Ishikawa (cell line): ENCODE results near the gene SH3BGRL.

Experiments
- CEBPB ChIP-seq: IDR thresholded peaks from 2 replicates; pipeline ENCODE4 v1.6.1; 2012
- CREB1 ChIP-seq: IDR thresholded peaks from 2 replicates; pipeline ENCODE4 v1.6.1; 2012; ENCODE audit warnings: low read depth
- EGR1 ChIP-seq: IDR thresholded peaks from 2 replicates; pipeline ENCODE4 v1.6.1; 2012
- EP300 ChIP-seq: IDR thresholded peaks from 2 replicates; pipeline ENCODE4 v1.6.1; 2012; ENCODE audit warnings: borderline replicate concordance
- FOXM1 ChIP-seq: IDR thresholded peaks from 2 replicates; pipeline ENCODE4 v1.6.1; 2012; ENCODE audit warnings: low read depth, borderline replicate concordance
- MAX ChIP-seq: IDR thresholded peaks from 2 replicates; pipeline ENCODE4 v1.6.1; 2012
- NFIC ChIP-seq: IDR thresholded peaks from 2 replicates; pipeline ENCODE4 v1.6.1; 2012
- RAD21 ChIP-seq: IDR thresholded peaks from 2 replicates; pipeline ENCODE4 v1.6.1; 2012; ENCODE audit warnings: low read depth
- REST ChIP-seq: IDR thresholded peaks from 2 replicates; pipeline ENCODE4 v1.6.1; 2012; ENCODE audit warnings: low read depth, mild to moderate bottlenecking
- TAF1 ChIP-seq: IDR thresholded peaks from 2 replicates; pipeline ENCODE4 v1.6.1; 2012; ENCODE audit warnings: low read depth, mild to moderate bottlenecking
- TCF12 ChIP-seq: IDR thresholded peaks from 2 replicates; pipeline ENCODE4 v1.6.1; 2012; ENCODE audit warnings: low read depth
- TEAD4 ChIP-seq: IDR thresholded peaks from 2 replicates; pipeline ENCODE4 v1.6.1; 2012
- USF1 ChIP-seq: IDR thresholded peaks from 2 replicates; pipeline ENCODE4 v1.6.1; 2012
- YY1 ChIP-seq: IDR thresholded peaks from 2 replicates; pipeline ENCODE4 v1.6.1; 2012; ENCODE audit warnings: low read depth
- ZBTB7A ChIP-seq: IDR thresholded peaks from 2 replicates; pipeline ENCODE4 v1.6.1; 2012; ENCODE audit warnings: low read depth

The SH3BGRL gene

GRCh38 chrX:81259714-81260395 lies 58.0 kb downstream of the SH3BGRL start:
- TF ChIP-seq EP300 (no peak), TCF12 (no peak), YY1 (no peak), CREB1 (no peak), NFIC (no peak), REST (no peak)

- TF ChIP-seq YY1 (no peak), TAF1 (no peak), REST (no peak), EP300 (no peak), USF1 (no peak), NFIC (no peak), CREB1 (no peak), EGR1 (no peak), MAX (no peak), CEBPB (no peak), TCF12 (no peak), RAD21 (no peak), TEAD4 (no peak), ZBTB7A (no peak), FOXM1 (no peak)
Measured at GRCh38 chrX:81261576-81261975, 59.7 kb downstream of the SH3BGRL start.

GRCh38 chrX:81263059-81263458 lies 61.2 kb downstream of the SH3BGRL start:
- TF ChIP-seq EGR1 = no peak
- TF ChIP-seq REST = no peak
- no peak for TF ChIP-seq TCF12
- no peak for TF ChIP-seq EP300
- no peak for TF ChIP-seq FOXM1
- no peak for TF ChIP-seq NFIC
- no peak for TF ChIP-seq YY1
- TF ChIP-seq CEBPB = no peak
- TF ChIP-seq TEAD4 = no peak
- TF ChIP-seq MAX = no peak
- no peak for TF ChIP-seq ZBTB7A
- TF ChIP-seq CREB1 = no peak
- TF ChIP-seq RAD21 = no peak
- TF ChIP-seq TAF1 = no peak
- no peak for TF ChIP-seq USF1

- no peak for TF ChIP-seq CEBPB
- no peak for TF ChIP-seq USF1
- TF ChIP-seq MAX = no peak
- TF ChIP-seq TCF12 = no peak
- no peak for TF ChIP-seq EP300
- no peak for TF ChIP-seq EGR1
- TF ChIP-seq REST = no peak
- no peak for TF ChIP-seq CREB1
- TF ChIP-seq YY1 = no peak
- TF ChIP-seq RAD21 = no peak
- no peak for TF ChIP-seq TAF1
- no peak for TF ChIP-seq FOXM1
- no peak for TF ChIP-seq NFIC
- no peak for TF ChIP-seq ZBTB7A
- no peak for TF ChIP-seq TEAD4
Measured at GRCh38 chrX:81278616-81279015, 76.7 kb downstream of the SH3BGRL start.
